Immature natural killer cell (primary cell): Measurements from ENCODE around the gene CARD11. TPM values are rescaled to one million over a fixed set of nuclear protein-coding genes. Genes with fewer than 3 reads are reported as not detected.

ENCODE experiments used
- DNase-seq, 3 donors: peaks; one replicate each; pipeline ENCODE4 v3.0.0; 2022; ENCODE audit warnings: mixed read lengths in 1 of 3
- H3K27ac Mint-ChIP-seq, 6 donors: one replicate each; pipeline ENCODE4 v1.8.0; 2020; ENCODE audit warnings: mixed read lengths in 6 of 6, mild to moderate bottlenecking in 5 of 6, inconsistent platforms in 4 of 6, moderate library complexity in 3 of 6
- H3K27me3 Mint-ChIP-seq, 3 donors: one replicate each; pipeline ENCODE4 v1.8.0; 2020 to 2021; ENCODE audit warnings: low read depth in 3 of 3, mild to moderate bottlenecking in 3 of 3, mixed read lengths in 3 of 3, moderate library complexity in 3 of 3, inconsistent platforms in 1 of 3
- H3K36me3 Mint-ChIP-seq, 3 donors: one replicate each; pipeline ENCODE4 v1.8.0; 2020; ENCODE audit warnings: mixed read lengths in 3 of 3, inconsistent platforms in 2 of 3, mild to moderate bottlenecking in 2 of 3
- H3K4me1 Mint-ChIP-seq, 2 donors: one replicate each; pipeline ENCODE4 v1.8.0; 2020; ENCODE audit warnings: inconsistent platforms in 2 of 2, mild to moderate bottlenecking in 2 of 2, mixed read lengths in 2 of 2, moderate library complexity in 1 of 2
- H3K4me3 Mint-ChIP-seq, 5 donors: one replicate each; pipeline ENCODE4 v1.8.0; 2020; ENCODE audit warnings: mild to moderate bottlenecking in 5 of 5, mixed read lengths in 5 of 5, inconsistent platforms in 3 of 5, moderate library complexity in 3 of 5
- H3K9me3 Mint-ChIP-seq, 6 donors: one replicate each; pipeline ENCODE4 v1.8.0; 2020; ENCODE audit warnings: mild to moderate bottlenecking in 6 of 6, mixed read lengths in 6 of 6, inconsistent platforms in 4 of 6, moderate library complexity in 3 of 6
- polyA plus RNA-seq, 3 donors: library from polyadenylated mRNA; unstranded; fragments of 300-500 nt; fragmentation: Illumina TruSeq; gene quantifications; one replicate each; pipeline ENCODE4 v1.2.3, GENCODE V29; 2021

The CARD11 gene
- polyA plus RNA-seq, 3 donors from 2014 or later, result 3.3 to 76.5 (median 18.7) TPM

DNA sequence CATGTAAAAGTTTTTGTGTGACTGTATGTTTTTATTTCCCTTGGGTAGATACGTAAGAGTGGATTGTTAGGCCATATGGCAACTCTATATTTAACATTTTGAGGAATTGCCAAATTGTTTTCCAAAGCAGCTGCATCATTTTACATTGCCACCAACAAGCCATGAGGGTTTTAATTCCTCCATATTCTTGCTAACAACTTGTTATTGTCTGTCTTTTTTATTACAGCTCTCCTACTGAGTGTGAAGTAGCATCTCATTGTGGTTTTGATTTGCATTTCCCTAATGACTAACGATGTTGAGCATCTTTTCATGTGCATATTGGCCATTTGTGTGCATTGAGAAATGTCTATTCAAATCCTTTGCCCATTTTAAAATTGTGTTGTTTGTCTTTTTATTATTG lies 94.9 kb downstream of the CARD11 start:
- Mint-ChIP-seq H3K27me3 (peaks cover 0 to 8% (median 5%) of the 10 kb centered on the region in 3 donors), H3K9me3 (no peaks in the 10 kb centered on the region), H3K4me1 (peaks cover 58 to 77% of the 10 kb centered on the region in 2 donors), H3K36me3 (peaks cover 44 to 67% (median 51%) of the 10 kb centered on the region in 3 donors), H3K27ac (peak overlapping the region; percentile 57 to 96 (median 82)), H3K4me3 (peak overlapping the region in 3 of 5 donors; percentile 0 to 44 (median 34))
- peak in 1 of 3 donors; percentile 21 for DNase-seq

DNA sequence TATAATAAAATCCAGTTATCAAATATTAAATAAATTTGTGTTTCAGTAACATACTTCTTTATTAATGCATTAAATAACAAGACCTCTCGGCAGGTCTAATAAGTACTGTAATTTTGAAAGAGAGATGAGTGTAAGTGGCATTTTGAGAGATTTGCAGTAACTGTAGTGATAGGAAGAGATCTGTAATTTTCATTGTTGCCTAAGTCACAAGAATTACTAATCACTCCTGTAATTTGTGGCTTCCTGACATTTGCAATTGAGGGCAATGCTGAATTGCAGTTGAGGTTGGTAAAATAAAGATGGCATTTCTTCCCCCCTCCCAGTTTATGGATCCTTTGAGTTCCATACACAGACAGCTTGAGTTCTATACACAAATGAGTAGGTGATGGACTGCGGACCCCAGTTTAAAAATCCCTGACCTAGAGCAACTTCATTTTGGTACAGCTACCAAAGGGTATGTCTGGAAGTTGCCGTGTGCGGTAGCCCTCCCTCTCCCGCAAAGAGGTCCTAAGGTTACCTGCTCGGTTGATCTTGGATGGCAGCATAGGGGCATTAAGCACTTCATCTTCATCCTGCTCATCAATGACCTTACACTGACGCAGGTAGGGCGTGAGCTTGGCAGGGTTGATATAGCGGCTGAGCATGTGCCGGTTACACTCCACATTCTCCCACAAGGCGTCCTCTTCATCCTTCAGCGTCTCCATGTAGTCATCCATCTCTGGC lies 96.4 kb downstream of the CARD11 start:
- H3K9me3 Mint-ChIP-seq, result no peaks in the 10 kb centered on the region
- H3K4me3 Mint-ChIP-seq, result no peak overlapping the region
- H3K4me1 Mint-ChIP-seq, result peaks cover 47 to 68% of the 10 kb centered on the region in 2 donors
- H3K27ac Mint-ChIP-seq, result peak overlapping the region; percentile 24 to 70 (median 52)
- no peak for DNase-seq
- H3K27me3 Mint-ChIP-seq, result peaks cover 0 to 10% (median 5%) of the 10 kb centered on the region in 3 donors
- H3K36me3 Mint-ChIP-seq, result peaks cover 50 to 74% (median 52%) of the 10 kb centered on the region in 3 donors

DNA sequence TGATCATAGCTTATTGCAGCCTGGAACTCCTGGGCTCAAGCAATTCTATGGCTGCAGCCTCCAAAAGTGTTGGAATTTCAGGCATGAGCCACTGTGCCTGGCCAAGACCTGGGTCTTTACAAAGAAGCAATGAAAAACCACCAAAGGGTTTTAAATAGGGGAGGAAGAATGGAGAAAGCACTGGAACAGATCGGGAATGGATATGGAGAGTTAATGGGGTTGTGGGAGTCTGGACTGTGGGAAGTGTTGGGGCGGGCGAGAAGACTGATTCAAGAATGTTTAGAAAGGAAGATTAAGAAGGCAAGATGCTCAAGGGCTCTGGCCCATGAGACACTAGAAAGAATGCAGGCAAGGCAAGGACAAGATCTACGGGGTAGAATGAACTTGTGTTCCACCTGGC lies 98.5 kb downstream of the CARD11 start:
- Mint-ChIP-seq H3K4me3 (no peak overlapping the region), H3K36me3 (peaks cover 34 to 76% (median 39%) of the 10 kb centered on the region in 3 donors), H3K9me3 (no peaks in the 10 kb centered on the region), H3K27ac (peak overlapping the region in 5 of 6 donors; percentile 12 to 81 (median 34)), H3K4me1 (peaks cover 40 to 58% of the 10 kb centered on the region in 2 donors), H3K27me3 (peaks cover 0 to 12% (median 7%) of the 10 kb centered on the region in 3 donors)
- no peak for DNase-seq

DNA sequence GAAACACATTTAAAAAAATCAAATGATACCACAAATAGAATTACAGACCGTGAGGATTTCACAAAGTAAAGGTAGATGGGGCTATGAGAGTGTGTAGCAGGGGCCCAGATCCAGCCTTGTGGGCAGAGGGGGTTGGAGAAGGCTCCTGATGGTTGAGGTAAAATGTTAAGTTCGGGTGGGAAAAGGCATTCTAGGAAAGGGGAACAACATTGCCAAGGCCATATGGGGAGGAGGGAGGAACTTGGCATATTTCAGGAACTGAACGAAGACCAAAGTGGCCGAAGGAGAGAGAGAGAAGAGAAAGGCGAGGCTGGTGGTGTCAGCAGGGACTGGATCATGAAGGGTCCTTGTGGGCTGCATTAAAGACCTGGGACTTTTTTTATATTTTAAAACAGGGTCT lies 98.9 kb downstream of the CARD11 start:
- no peak overlapping the region for H3K4me3 Mint-ChIP-seq
- H3K36me3 Mint-ChIP-seq, result peaks cover 29 to 75% (median 38%) of the 10 kb centered on the region in 3 donors
- no peaks in the 10 kb centered on the region for H3K9me3 Mint-ChIP-seq
- H3K27ac Mint-ChIP-seq, result peak overlapping the region in 4 of 6 donors; percentile 15 to 61 (median 38)
- DNase-seq, result no peak
- peaks cover 38 to 56% of the 10 kb centered on the region in 2 donors for H3K4me1 Mint-ChIP-seq
- peaks cover 0 to 12% (median 7%) of the 10 kb centered on the region in 3 donors for H3K27me3 Mint-ChIP-seq

DNA sequence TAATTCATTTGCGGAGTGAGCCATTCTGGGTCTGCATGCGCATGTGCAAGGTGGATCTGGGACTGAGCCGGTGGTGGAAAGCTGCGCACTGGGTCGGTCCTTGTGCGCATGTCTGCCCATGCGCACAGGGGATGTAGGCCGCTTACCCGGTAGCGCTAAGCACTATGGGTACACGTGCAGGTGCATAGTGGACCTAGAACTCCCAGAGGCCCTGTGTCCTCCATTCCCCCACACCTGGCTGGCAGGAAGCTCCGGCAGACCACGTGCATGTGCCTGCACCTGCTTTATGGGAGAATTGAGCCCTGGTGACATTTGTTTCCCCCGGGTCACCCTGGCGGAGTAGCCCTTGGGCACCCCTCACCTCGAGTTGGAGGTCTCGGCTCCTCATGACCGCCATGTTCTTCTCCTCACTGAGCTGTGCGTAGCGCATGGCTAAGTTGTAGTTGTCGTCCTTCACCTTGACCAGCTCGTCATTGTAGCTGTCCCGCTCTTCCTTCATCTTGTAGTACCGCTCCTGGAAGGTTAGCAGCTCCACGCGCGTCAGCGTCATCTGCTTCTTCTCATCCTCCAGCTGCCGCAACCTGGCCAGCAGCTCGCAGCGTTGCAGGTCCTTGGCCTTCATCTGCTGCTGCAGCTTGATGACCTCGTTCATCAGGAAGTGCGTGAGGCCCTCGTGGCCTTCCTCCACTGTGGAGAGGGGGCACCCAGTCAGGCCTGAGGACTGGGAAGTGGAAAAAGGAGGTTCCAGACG lies 99.6 kb downstream of the CARD11 start:
- H3K4me1 Mint-ChIP-seq, result peaks cover 35 to 49% of the 10 kb centered on the region in 2 donors
- H3K9me3 Mint-ChIP-seq, result no peaks in the 10 kb centered on the region
- peak overlapping the region in 2 of 6 donors; percentile 31 to 55 for H3K27ac Mint-ChIP-seq
- H3K27me3 Mint-ChIP-seq, result peaks cover 0 to 14% (median 8%) of the 10 kb centered on the region in 3 donors
- DNase-seq, result no peak
- H3K4me3 Mint-ChIP-seq, result no peak overlapping the region
- peaks cover 30 to 75% (median 43%) of the 10 kb centered on the region in 3 donors for H3K36me3 Mint-ChIP-seq

DNA sequence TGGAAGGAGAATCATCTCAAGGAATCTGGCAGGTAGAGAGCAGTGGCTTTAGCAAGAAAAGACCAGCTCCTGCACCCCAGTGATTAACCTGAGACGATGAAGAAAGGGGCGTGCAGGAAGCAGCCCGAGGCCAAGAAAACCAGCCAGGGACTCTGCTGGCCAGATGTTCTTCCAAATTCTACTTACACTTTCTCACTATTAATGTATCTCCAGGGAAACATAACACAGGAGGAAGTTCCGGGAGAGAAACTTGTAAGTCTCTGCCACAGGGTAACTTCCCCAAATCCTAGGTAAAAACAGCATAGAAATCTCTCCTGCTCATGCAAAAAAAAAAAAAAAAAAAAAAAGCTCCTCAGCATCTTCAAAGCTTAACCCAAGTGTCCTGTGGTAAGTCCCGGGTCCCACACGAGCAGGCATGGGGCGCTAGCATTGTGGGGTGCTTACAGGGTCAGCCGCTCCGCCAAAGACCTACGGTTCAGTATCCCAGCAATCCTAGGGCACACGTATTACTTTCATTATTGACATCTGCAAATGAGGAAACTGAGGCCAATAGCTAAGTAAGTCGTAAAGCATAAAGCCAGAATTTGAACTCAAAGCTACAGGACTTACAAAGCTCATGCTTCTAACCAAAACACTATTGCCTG lies 102.3 kb downstream of the CARD11 start:
- H3K27ac Mint-ChIP-seq, result peak overlapping the region; percentile 23 to 88 (median 77)
- peaks cover 23 to 25% of the 10 kb centered on the region in 2 donors for H3K4me1 Mint-ChIP-seq

DNA sequence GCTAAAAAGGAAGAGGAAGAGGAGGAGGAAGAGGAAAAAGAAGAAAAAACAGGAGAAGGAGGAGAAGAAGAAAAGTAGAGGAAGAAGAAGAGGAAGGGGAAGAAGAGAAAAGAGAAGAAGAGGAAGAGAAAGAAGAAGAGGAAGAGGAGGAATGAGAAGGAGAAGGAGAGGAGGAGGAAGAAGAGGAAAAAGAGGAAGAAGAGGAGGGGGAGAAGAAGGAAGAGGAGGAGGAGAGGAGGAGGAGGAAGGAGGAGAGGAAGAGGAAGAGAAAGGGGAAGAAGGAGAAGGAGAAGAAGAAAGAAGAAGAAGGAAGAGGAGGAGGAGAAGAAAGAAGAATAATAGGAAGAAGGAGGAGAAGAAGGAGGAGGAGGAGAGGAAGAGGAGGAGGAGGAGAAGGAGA lies 103.2 kb downstream of the CARD11 start:
- Mint-ChIP-seq H3K27me3 (peaks cover 2 to 18% (median 11%) of the 10 kb centered on the region in 3 donors), H3K9me3 (no peaks in the 10 kb centered on the region), H3K27ac (peak overlapping the region; percentile 11 to 88 (median 76)), H3K4me3 (no peak overlapping the region), H3K4me1 (peaks cover 19 to 23% of the 10 kb centered on the region in 2 donors), H3K36me3 (peaks cover 26 to 64% (median 28%) of the 10 kb centered on the region in 3 donors)
- no peak for DNase-seq

More for the DNA sequence above, 102.3 kb downstream of the CARD11 start:
- H3K27me3 Mint-ChIP-seq, result peaks cover 2 to 16% (median 11%) of the 10 kb centered on the region in 3 donors
- no peak overlapping the region for H3K4me3 Mint-ChIP-seq
- H3K9me3 Mint-ChIP-seq, result no peaks in the 10 kb centered on the region
- H3K36me3 Mint-ChIP-seq, result peaks cover 29 to 70% (median 32%) of the 10 kb centered on the region in 3 donors
- no peak for DNase-seq

DNA sequence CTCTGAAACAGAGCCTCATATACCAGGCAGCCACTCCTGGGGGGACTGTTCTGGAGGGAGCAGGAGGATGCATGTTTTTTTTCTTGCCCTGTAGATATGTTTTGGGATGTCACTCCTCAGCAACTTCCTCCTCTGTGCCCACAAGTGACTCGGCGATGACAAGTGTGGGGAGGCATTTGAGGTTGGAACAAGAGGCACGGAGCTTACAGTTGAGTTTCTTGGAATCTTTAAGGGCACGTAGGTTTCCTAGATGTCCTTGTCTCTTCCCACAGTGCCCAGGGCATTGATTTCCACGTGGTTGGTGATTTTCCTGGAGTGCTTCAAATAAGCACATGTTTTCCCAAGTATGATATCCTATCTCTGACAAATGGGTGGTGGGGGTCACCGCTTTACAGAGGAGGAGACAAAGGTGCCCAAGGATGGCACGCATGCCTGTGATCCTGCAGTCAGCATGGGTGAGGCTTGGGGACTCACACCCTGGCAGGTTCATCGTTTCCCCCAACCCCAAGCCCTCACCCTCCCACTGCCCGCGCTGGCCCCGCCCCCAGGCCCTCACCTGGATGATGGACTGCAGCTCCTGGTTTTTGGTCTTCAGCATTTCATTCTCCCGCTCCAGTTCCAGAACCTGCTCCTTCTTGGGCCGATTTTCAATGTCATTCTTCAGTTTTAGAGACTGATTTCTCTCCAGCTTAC lies 104.3 kb downstream of the CARD11 start:
- DNase-seq, result no peak
- Mint-ChIP-seq H3K27me3 (peaks cover 4 to 17% (median 11%) of the 10 kb centered on the region in 3 donors), H3K4me3 (no peak overlapping the region), H3K4me1 (peaks cover 19 to 22% of the 10 kb centered on the region in 2 donors), H3K9me3 (no peaks in the 10 kb centered on the region), H3K27ac (peak overlapping the region; percentile 36 to 84 (median 63)), H3K36me3 (peaks cover 17 to 59% (median 21%) of the 10 kb centered on the region in 3 donors)

DNA sequence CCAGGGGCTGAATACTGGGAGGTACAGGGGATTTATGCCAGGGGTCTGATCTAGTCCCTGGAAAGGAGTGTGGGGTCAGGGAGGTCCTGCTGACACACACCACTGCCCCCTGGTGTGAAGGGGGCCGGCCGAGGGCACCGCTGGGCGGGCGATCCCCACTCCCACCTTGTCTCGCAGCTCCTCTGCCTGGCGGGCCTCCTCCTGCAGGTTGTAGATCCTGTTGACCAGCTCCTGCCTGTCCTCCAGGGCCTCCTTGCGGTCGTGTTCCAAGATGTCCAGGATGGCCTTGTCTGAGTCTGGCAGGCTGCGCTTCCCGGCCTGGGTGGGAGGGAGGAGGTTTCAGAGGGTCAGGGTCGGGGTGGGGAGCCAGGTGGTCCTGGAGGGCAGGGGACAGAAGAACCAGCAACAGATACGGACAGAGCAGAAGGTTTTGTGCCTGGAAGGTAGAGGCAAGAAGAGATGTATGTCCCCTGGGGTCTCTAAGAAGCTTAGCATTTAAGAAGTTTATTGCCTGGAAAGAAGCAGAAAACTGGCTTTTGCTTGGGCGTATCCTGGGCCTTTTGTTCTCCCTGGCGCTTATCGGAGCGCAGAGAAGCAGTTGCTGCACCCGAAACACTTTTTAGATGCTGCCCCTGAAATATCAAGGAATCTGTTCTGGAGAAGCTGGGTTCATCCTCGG lies 105.0 kb downstream of the CARD11 start:
- Mint-ChIP-seq H3K9me3 (no peaks in the 10 kb centered on the region), H3K27ac (peak overlapping the region in 2 of 6 donors; percentile 36 to 75), H3K4me3 (no peak overlapping the region), H3K4me1 (peaks cover 19 to 22% of the 10 kb centered on the region in 2 donors), H3K27me3 (peaks cover 4 to 17% (median 11%) of the 10 kb centered on the region in 3 donors), H3K36me3 (peaks cover 19 to 62% (median 26%) of the 10 kb centered on the region in 3 donors)
- DNase-seq, result no peak

DNA sequence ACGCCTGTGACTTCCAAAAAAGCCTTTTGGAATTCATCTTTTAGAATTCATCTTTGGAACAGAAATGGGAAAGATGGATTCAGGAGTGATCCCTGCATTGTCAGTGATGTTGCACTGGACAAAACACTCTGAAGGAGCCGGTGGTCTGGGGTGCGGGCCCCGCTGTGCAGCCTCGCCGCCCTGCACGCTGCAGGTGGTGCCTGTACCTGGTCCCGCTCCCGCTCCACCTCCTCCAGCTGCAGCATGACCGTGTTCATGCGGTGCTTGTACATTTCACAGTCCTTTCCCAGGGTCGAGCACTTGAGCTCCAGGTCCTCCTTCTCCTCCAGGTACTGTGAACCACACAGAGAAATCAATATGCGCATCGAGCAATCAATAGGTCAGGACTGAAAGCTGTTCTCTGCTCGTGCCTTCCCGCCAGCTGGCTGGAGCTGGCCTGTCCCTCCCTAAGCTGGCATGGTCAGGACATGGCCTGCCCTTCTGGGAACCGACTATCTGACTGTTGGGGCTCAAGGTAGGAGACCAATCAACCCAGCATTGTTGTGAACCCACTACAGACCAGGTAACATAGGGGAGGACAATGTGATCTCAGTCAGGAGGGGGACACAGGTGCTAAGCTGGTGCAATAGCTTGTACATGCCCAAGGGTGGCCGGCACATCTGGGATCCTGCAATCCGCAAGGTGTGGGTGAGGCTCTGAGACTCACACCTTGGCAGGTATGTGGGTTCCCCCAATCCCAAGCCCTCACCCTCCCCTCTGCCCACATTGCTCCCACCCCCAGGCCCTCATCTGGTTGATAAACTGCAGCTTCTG lies 105.8 kb downstream of the CARD11 start:
- DNase-seq, result no peak
- H3K9me3 Mint-ChIP-seq, result no peaks in the 10 kb centered on the region
- peak overlapping the region in 3 of 6 donors; percentile 23 to 53 (median 28) for H3K27ac Mint-ChIP-seq
- no peak overlapping the region for H3K4me3 Mint-ChIP-seq
- peaks cover 17 to 22% of the 10 kb centered on the region in 2 donors for H3K4me1 Mint-ChIP-seq
- peaks cover 17 to 61% (median 27%) of the 10 kb centered on the region in 3 donors for H3K36me3 Mint-ChIP-seq
- peaks cover 4 to 19% (median 11%) of the 10 kb centered on the region in 3 donors for H3K27me3 Mint-ChIP-seq

DNA sequence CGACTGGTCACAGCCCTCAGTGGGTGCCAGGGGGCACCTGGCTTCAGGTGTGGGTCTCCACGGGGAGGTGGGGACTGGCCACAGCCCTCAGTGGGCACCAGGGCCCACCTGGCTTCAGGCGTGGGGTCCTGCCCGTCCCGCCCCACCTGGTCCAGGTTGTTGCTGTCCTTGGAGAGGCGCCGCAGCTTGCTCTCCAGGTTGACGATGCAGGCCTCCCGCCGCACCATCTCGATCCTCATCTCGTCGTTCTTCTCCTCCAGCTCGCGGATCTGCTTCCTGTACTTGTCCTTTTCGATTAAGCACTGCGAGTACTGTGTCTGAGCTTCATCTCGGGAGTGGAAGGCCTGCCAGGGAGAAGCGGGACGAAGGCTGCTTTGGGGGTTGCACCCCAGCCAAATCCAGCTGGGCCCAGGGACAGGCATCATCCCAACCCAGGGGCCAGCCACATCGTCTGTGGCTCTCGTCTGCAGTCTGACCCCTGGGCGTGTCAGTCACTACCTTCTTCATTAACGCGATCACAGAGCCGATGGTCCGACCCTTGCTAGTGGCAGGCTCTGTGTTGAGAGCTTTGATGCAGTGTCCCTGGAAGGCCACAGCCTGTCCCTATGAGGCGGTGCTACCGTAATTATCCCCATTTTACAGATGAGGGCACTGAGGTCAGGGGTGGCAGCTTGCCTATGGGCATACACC lies 106.6 kb downstream of the CARD11 start:
- Mint-ChIP-seq H3K36me3 (peaks cover 13 to 61% (median 29%) of the 10 kb centered on the region in 3 donors), H3K9me3 (no peaks in the 10 kb centered on the region), H3K27ac (peak overlapping the region in 1 of 6 donors; percentile 23), H3K4me3 (no peak overlapping the region), H3K27me3 (peaks cover 4 to 20% (median 8%) of the 10 kb centered on the region in 3 donors), H3K4me1 (peaks cover 13 to 18% of the 10 kb centered on the region in 2 donors)
- no peak for DNase-seq
